Measurements from ENCODE around the gene ZNF444. TPM values are rescaled to one million over a fixed set of nuclear protein-coding genes. Genes with fewer than 3 reads are reported as not detected.

Gene ZNF444
- total RNA-seq, 1 donor from 2014 or later: 10.4 TPM

DNA sequence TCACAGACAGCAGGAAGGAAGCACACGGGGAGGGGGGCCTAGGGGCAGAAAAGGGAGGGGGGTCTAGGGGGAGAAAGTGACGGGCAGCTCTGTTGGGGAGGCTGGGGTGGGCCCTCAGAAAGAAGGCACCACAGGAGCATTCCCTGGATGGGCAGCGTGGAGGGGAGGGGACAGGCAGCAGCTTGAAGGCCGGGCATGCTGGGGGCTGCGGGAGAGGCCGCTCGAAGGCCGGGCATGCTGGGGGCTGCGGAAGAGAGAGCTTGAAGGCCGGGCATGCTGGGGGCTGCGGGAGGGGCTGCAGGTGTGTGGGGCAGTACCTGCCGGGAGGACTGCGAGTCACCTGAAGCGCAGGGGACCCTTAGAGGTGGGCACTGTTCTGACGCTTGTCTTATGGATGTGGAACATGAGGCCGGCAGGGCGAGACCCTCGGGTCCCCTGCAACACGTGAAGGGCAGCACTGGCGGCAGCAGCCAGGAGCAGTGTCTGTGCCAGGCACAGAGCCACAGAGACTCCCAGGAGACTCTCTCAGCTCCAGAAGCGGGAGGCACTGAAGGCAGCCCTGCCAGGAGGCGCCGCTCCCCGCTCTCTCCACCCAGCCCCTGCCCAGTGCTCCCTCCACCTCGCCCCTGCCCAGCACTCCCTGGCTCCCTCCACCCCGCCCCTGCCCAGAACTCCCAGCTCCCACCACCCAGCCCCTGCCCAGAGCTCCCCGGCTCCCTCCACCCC, 33.3 kb upstream of the ZNF444 start:
- peak; percentile 17 for ATAC-seq

DNA sequence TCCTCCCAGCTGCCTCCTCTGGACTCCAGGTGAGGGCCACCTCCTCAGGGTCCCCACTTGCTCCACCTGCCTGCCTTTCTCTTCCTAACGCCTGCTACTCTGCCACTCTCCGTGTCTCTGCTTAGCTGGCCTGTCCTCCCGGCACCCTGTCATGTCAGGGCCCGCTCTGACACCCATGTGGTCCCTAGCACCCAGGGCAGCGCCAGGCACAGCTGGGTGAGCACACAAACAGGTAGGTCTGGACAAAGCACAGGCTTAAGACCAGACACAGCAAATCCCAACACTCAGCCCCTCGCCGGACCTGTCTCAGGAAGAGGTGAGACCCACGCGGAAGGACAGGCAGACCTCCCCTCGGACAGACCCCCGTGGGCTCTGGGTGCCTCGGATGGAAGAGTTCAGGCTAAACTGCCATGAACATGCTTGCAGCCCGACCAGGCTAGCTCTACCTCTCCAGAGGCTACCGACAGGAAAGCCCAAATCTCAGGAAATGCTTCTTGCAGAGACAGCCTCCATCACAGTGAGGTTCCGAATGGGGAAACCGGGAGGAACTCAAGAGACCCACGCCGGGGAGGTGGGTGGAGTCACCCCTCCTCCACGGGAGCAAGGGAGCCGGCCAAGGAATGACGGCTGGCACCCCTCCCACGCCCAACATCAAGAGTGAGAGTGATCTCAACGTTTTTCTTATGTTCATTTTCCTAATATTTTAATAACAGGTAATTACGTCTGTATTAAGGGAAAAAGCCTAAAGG, 32.5 kb upstream of the ZNF444 start:
- ATAC-seq: peak; percentile 67

DNA sequence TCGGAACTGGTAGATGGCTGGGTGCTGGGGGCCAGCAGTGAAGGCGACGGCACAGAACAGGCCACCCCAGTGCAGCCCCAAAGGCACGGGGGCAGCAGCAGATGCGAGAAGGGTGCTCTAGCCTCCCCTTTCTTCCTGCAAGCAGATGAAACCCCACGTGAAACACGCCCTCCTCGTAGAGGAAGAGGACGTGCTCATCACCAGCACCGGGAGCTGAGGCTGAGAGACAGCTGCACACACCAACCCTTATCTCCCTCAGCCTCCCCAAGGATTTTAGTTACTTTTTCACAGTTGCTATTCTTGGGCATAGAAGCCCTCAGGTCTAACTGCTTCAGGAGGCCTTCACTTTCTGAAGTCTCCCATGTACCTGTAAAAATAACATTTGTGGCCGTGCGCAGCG, 31.9 kb upstream of the ZNF444 start:
- no peak for ATAC-seq

DNA sequence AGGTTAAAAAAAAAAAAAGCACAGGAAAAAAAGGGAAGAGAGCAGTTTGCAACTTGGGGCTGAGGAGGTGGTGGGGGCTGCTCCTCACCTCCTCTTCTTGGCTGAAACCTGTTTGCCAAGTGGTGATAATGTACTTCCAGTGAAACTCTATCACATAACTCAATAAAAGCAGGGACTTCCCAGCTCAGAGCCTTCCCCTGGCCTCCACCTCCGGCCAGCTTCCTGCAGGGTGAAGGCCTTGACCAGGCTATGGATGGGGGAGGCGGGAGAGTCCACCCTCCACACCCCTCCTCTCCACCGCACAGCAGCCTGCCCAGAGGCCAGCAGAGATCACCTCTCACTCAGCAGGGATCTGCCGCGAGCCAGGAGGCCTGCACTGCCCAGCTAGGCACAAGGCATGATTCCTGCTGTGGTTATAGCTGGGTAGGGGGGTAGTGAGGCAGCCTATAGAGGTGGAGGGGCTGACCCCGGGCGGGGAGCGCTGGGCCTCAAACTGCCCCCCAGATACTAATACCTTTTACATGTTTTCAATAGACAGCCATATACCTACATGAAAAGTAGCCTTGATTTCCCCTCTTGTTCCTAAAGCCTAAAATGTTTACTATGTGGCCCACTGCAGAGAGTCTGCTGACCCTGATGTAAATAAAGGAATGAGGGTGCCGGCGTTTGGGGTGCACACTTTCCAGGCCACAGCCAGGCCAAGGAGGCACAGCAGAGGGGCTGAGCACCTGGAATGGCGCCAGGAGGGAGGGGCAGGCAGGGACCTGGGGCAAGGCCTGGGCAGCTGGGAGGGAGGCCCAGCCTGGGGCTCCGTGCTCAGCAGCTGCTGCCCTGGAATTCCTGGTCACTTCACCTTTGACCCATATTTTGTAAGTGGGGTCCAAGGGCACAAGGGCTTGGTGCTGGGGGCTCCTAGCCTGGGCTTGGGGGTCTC, 30.3 kb upstream of the ZNF444 start:
- ATAC-seq: peak; percentile 19

DNA sequence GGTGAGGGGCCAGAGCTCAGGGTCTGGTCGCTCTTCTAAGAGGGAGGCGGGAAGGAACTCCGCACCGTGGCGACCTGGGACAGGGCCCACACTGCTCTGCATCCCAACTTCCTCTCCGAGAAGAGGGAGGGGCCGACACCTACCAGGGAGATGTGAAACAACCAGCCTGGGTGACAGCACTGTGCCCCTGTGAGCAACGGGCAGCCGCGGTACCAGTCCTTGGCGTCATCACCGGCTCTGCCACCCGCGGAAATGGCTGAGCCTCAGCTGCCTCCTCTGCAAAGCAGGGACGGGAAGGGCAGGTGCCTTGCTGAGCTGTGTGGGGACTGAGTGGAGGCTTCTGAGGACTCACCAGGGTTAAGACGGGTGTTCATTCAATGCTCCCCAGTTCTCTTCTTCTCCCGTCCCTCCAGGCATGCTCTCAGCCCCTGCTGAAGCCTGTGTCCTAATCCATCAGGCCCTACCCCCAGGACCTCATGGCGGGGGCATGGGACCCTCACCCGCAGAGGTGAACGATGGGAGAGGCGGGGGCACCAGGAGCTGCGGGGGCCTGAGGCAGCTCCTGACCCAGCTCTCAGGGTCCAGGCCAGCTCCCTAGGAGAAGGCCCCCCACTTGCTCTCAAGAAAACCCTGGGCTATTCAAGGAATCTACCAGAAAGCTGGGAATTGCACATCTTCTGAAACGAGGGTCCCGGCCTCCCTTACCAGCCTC, 29.3 kb upstream of the ZNF444 start:
- ATAC-seq: peak; percentile 33

DNA sequence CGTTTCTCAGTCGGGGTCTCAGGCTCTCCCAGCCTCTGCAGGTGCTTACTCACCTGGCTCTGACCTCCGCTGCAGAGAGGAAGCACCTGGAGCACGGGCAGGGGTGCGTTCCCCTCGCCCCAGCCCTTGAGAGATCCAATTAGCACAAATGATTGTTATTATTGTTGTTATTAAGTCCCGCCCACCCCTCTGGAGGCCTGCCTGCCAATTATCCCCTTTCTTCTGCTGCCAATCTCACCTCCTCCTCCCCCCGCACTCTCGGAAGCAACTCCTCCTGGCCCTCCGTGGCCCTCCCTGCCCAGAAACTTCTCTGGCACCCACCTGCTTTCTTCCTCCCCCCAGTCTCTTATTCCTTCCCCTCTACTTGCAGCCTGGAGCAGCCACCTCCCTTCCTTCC, 28.8 kb upstream of the ZNF444 start:
- ATAC-seq: no peak

DNA sequence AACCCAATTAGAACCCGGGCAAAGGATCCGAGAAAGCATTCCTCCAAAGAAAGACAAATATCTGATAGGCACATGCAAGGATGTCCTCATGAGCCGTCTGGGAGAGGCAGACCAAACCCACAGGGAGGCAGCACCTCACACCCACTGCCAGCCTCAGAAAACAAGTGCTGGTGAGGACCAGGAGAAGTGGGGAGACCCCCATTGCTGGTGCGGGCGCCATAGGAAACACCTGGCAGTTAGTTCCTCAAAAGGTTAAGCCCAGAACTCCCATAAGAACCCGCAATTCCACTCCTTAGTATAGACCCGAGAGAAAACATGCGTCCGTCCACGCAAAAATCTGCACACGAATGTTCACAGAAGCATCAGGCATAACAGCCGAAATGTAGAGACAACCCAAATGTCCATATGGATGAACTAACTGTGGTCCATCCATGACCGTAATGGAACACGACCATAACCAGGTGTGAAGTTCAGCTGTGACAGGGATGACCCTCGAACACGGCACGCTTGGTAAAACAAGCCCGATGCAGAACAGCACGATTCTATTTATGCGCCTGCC, 27.9 kb upstream of the ZNF444 start:
- ATAC-seq: no peak

DNA sequence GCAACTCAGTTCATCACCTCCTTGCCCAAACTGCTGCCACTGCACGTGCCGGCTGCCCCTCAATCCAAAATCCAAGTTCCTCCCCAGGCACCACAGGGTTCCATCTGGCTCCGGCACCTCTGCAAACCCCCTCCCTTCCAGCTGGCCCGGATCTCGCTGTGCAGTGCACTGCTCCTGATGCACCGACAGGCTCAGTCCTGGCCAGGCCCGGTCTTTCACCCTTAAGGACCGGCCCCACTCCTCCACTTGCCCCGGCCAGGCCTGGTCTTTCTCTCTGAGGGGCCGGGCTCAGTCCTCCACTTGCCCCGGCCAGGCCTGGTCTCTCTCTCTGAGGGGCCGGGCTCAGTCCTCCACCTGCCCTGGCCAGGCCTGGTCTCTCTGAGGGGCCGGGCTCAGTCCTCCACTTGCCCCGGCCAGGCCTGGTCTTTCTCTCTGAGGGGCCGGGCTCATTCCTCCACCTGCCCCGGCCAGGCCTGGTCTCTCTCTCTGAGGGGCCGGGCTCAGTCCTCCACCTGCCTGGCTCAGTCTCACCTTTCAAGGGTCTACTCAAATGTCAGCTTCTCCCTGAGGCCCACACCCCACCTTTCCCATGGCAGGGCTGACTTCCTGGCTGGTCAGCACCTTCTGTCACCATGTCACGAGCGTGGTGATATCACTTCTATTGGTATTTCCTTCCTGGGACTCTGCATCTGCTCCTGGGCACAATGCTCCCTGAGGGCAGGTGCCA, 26.9 kb upstream of the ZNF444 start:
- no peak for ATAC-seq

DNA sequence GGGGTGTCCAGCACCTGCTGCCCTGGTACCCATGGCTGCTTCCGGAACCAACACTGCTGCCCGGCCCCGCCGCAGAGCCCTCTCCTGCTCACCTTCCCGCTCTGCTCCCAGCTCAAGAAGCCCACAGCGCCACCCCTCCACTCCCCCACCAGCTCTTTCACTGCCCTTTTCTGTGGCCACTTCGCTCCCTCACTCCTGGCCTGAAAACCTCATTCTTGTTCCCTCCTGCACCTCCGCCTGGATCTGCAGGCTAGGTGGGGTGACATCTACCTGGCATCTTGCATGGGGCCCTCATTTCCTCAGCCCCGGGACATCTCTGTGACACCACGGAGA, 26.3 kb upstream of the ZNF444 start:
- ATAC-seq: no peak

DNA sequence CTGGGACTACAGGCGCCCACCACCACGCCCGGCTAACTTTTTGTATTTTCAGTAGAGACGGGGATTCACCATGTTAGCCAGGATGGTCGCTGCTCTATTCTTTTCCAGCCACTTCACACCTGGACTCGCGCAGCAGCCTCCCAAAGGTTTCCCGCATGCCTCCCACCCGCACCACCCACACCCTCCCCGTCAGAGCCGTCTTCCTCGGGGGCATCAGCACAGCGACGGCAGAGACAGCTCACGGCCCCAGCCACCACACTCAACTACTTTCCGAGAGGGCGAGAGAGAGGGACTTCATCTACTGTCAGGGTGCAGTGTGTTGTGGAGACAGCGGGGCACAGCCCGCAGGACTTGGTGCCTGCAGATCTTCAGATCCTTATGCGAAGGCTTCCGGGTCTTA, 25.6 kb upstream of the ZNF444 start:
- ATAC-seq: no peak

DNA sequence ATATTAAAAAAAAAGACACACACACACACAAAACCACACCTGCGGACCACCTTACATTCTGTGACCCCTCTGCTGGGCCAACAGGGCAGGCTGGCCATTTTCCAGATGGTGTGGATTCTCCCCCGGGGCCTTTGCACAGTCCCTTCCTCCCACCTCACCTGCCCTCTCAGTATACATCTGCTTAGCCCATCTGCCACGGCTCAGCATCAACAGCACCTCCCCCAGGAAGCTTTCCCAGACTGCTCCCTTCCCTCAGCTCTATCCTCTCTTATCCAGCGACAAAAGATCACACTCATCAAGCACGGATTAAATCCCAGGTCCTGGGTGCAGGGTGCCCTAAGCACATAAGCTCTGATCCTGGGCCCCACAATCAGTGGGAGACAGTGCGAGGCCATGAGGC, 24.5 kb upstream of the ZNF444 start:
- no peak for ATAC-seq

DNA sequence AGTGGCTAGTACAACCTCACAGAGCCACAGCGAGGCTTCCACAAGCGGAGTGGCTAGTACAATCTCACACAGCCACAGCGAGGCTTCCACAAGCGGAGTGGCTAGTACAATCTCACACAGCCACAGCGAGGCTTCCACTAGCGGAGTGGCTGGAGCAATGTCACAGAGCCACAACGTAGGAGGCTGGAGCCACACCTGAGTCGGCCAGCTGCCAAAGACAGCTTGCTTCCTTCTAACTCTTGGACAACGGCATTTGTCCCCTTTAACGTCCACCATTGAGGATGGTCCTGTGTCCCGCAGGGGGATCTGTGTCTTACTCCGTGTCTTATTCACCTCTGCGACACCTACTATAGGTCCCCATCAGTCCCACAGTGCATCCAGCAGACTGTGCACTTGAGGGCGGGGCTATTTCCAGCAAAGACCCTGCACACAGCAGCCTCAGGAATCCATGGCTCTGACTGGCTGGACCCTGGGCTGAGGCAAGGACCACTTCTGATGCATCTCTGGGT, 23.7 kb upstream of the ZNF444 start:
- ATAC-seq: no peak

DNA sequence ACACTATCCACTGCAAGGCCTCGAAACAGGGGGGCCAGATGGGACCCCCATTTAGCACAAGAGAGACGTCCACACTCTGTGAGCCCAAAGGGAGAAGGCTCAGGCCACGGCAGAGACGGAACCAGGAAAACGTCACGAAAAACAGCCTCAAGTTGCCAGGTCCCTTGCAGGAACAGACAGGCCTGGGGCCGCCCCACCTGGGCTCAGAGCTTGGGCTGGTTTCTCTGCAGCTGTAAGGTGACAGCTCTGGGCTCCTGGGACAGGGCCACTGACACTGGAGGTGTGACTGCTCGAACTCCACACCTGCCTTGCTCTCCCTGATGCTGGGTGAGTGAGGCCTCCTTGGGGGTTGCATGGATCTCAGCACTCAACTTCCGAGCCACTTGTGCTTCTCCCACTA, 23.2 kb upstream of the ZNF444 start:
- peak; percentile 11 for ATAC-seq

DNA sequence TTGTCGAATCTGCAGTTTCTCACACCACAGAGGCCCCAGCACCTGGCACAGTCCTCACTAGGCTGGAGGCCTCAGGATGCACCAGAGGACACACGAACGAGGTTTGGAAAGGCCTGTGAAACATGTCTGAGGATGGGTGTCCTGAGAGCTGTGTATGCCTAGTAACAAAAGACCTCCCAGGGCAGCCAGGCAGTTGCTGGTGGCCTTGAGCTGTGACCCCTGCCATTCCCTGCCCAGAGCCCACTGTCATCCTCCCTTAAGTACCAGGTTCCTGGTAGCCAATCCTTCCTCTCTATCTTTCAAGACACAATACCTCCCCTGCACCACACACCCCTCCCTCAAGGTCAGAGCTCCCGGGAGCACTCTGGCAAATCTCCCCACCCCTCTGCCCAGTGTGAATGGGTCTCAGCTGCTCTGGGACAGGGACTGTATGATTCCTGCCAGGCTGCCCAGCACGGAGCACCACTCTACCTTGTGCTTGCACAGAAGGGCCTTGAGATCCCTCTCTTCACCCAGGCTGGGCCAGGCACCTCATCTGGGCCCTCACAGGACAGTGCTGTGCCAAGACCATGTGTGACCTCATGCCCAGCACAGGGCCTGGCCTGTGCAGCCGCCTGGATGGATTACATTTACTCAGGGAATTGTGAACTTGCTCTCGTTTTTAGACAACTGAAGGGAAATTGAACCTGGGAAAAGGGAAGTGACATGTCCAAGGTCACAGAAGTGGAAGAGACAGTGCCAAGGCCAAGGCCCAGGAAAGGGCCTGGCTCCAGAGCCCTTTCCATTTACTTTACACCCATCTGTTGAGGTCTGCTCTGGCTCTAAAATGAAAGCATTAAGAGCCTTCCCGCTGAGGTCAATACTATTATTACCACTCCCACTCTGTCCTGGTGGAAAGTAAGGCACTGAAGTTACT, 22.2 kb upstream of the ZNF444 start:
- ATAC-seq: no peak

DNA sequence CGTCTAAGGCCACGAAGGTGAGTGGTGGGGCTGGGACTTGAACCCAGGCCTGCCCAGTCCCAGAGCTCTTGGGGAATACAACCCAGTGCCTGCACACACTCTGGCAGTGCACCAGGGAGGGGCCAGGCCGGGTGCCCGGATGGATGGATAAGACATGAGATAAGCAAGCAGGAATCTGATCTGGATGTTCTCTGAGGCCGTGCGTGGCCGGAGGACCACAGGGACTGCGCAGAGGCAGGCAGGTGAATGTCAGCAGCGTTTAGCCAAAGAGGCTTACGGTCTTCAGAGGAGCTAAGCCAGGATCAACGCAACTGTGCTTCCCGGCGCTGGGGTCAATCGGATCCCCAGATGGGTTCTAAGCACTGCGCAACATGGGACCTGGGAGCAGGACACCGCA, 21.5 kb upstream of the ZNF444 start:
- no peak for ATAC-seq

DNA sequence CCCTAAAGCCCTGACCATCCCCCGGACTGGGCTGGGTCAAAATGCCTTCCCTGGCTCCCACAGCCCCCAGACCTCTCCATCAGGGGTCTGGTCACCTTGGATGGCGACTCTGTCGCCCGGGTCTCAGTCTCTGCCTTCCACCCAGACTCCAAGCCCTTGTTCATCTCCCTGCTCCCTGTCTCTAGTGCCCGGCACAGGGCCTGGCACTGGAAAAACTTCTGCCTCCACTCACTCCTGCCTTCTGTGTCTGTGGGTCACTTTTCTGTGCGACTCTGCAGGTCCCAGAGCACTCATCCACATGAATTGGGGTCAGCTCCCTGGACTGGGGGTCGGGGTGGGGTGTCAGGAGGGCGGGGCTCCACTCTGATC, 21.1 kb upstream of the ZNF444 start:
- ATAC-seq: no peak

DNA sequence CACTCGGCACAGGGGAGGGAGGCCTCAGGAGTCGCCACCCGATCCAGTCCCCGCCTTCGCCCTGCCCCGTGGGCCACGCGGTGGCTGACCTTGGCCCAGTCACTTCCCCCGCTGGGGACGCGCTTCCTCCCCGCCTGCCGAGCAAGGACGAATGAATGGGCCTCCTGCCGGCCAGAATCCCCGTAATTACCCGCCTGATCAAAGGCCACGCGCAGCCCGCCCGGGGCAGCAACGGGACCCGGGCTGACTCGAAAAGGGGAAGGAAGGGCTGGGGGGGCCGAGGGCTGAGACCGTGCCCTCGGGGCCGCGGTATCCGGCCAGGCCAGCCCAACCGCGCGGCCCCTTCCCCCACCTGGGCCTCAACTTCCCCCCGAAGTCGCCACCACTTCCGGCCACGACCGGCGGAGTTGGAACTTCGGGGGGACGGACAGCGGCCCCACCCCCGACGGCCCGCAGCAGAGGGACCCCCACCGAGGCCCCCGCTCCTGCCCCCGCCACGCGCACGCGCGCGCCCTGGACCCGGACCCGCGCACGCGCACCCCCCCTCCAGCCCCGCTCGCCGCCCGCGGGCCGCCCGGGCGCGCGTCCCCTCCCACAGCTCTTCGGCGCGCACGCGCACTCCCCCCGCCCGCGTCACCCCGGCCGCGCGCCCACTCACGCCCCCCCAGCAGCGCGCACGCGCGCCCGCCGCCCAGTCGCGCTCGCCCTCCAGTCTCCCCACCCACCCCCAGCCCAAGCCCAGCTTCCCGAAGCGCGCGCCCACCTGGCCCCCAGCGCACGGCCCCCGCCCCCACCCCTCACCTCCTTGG, 20.5 kb upstream of the ZNF444 start:
- peak; percentile 62 for ATAC-seq

DNA sequence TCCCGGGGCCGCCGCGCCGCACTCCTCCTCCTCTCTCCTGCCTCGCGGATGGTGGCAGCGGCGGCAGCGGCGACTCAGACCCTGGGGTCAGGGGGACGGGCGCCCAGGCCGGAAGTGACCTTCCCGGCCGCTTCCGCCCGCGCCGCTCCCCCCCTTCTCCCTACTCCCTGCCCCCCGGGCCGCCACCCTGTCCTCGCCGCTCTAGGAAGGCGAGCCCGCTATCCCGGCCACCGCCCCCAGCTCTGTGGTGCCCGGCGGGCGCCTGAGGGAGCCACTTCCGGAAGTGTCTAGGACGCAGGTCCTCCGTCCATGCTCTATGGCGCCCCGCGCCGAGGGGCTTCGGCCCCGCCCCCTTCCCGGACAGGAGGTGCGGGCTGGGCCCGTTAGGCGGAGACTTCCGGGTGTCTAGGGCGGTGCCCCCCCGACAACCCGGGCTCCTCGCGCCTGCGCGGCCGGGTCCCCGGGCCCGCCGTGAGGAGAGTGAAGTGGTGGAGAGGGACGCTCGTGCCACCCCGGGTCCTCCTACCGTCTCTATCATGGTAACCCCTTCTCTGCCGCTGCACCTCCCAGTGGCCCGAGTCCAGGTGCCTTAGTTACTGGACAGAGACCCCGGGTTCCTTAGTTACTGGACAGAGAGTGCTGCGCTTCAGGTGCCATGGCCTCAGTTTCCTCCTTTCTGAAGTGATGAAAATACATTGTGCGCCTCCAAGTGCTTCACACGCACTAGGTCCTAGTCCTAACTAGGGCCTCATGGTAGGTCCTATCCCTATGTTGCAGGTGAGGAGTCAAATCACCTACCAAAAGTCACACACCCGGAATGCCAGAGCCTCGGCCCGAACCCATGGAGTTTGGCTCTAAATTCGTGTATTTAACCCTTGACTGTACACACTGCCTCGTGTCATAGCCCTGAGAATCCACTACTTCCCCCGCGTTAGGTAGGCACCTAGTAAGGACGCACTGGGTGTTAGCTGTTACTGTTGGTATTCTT, 19.6 kb upstream of the ZNF444 start, which contains the start of gene ZNF787:
TSS of gene ZNF787 (minus strand) at position 116 of the 988 bp plus-strand sequence. CDS start 18,078 bp downstream, outside the sequence.
- ATAC-seq: peak; percentile 91
